ENCODE data around the gene IGFBP2. TPM values are rescaled to one million over a fixed set of nuclear protein-coding genes. Genes with fewer than 3 reads are reported as not detected.

IGFBP2 gene
- total RNA-seq, 1 donor from 2014 or later, result 371 TPM

DNA sequence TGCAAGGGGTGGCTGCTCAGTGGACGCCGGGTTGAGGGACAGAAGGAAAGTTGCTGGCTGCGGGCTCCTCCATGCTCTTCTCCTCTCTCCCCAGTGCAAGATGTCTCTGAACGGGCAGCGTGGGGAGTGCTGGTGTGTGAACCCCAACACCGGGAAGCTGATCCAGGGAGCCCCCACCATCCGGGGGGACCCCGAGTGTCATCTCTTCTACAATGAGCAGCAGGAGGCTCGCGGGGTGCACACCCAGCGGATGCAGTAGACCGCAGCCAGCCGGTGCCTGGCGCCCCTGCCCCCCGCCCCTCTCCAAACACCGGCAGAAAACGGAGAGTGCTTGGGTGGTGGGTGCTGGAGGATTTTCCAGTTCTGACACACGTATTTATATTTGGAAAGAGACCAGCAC lies 30.6 kb downstream of the IGFBP2 start:
- no peak overlapping the region for H3K9ac ChIP-seq
- H3K4me3 ChIP-seq, result no peak overlapping the region
- H4K20me1 ChIP-seq (ENCODE audit: low read depth), result peaks cover 72% of the 10 kb centered on the region
- H3K79me2 ChIP-seq (ENCODE audit: low read depth), result peaks cover 16% of the 10 kb centered on the region
- H3K27ac Mint-ChIP-seq, result no peak overlapping the region
- H2AFZ ChIP-seq (replicated peaks), result no peak overlapping the region
- TF ChIP-seq, protein P1, sequence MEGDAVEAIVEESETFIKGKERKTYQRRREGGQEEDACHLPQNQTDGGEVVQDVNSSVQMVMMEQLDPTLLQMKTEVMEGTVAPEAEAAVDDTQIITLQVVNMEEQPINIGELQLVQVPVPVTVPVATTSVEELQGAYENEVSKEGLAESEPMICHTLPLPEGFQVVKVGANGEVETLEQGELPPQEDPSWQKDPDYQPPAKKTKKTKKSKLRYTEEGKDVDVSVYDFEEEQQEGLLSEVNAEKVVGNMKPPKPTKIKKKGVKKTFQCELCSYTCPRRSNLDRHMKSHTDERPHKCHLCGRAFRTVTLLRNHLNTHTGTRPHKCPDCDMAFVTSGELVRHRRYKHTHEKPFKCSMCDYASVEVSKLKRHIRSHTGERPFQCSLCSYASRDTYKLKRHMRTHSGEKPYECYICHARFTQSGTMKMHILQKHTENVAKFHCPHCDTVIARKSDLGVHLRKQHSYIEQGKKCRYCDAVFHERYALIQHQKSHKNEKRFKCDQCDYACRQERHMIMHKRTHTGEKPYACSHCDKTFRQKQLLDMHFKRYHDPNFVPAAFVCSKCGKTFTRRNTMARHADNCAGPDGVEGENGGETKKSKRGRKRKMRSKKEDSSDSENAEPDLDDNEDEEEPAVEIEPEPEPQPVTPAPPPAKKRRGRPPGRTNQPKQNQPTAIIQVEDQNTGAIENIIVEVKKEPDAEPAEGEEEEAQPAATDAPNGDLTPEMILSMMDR (IDR thresholded peaks at IDR 0.05), result no peak
- TF ChIP-seq EZH2phosphoT487 (IDR thresholded peaks at IDR 0.05) (no peak), EZH2 (IDR thresholded peaks at IDR 0.05) (no peak)
- peaks cover 14% of the 10 kb centered on the region for H3K27me3 Mint-ChIP-seq (ENCODE audit: insufficient read depth, low read depth)
- H3K4me1 Mint-ChIP-seq, result peaks cover 25% of the 10 kb centered on the region
- H3K4me1 ChIP-seq, result peaks cover 15% of the 10 kb centered on the region
- peaks cover 22% of the 10 kb centered on the region for H3F3A ChIP-seq (ENCODE audit: low read depth)
- H3K27ac ChIP-seq, result no peak overlapping the region
- H3K27me3 ChIP-seq, result no peaks in the 10 kb centered on the region
- no peak overlapping the region for H3K4me2 ChIP-seq
- H3K4me3 Mint-ChIP-seq, result no peak overlapping the region
- H3K36me3 ChIP-seq, result no peaks in the 10 kb centered on the region
- H3K36me3 Mint-ChIP-seq, result peaks cover 35% of the 10 kb centered on the region
- H3K9me3 Mint-ChIP-seq, result no peaks in the 10 kb centered on the region
- no peak for DNase-seq (ENCODE audit: low spot score)
- H3K9me3 ChIP-seq (ENCODE audit: low read depth), result no peaks in the 10 kb centered on the region

DNA sequence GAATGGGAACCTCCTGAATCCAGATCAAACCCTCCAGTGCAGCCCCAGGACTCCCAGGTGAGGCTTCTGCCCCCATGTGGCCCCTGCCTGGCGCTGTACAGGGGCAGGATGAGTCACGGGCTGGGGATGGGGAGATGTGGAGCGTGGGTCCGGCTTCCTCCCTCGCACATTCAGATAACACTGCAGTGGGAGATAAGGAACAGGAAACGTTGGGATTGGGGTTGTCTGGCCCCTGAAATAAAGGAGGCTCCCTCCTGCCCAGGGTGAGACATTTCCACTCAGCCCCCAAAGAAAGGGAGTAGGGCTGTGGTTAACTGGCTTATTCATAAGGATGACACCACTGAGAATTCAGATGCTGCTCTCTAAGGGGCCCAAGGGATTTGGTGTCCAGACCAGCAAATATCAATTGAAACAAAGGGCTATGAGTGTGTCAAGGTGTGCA lies 31.4 kb downstream of the IGFBP2 start:
- Mint-ChIP-seq H3K4me1 (peaks cover 24% of the 10 kb centered on the region), H3K9me3 (no peaks in the 10 kb centered on the region), H3K27ac (no peak overlapping the region), H3K4me3 (no peak overlapping the region), H3K36me3 (peaks cover 30% of the 10 kb centered on the region), H3K27me3 (ENCODE audit: insufficient read depth, low read depth) (peaks cover 16% of the 10 kb centered on the region)
- Histone ChIP-seq H3K4me2 (no peak overlapping the region), H3K4me1 (peaks cover 15% of the 10 kb centered on the region), H3K27me3 (no peaks in the 10 kb centered on the region), H3K9ac (no peak overlapping the region), H3K4me3 (no peak overlapping the region), H2AFZ (replicated peaks) (no peak overlapping the region), H3F3A (ENCODE audit: low read depth) (peaks cover 22% of the 10 kb centered on the region), H3K9me3 (ENCODE audit: low read depth) (no peaks in the 10 kb centered on the region), H3K79me2 (ENCODE audit: low read depth) (peaks cover 10% of the 10 kb centered on the region), H3K36me3 (no peaks in the 10 kb centered on the region), H4K20me1 (ENCODE audit: low read depth) (peaks cover 65% of the 10 kb centered on the region), H3K27ac (no peak overlapping the region)
- TF ChIP-seq EZH2phosphoT487 (IDR thresholded peaks at IDR 0.05) (no peak), EZH2 (IDR thresholded peaks at IDR 0.05) (no peak)
- TF ChIP-seq, protein P1 (IDR thresholded peaks at IDR 0.05), result peak; percentile 12
- peak; percentile 31 for DNase-seq (ENCODE audit: low spot score)

DNA sequence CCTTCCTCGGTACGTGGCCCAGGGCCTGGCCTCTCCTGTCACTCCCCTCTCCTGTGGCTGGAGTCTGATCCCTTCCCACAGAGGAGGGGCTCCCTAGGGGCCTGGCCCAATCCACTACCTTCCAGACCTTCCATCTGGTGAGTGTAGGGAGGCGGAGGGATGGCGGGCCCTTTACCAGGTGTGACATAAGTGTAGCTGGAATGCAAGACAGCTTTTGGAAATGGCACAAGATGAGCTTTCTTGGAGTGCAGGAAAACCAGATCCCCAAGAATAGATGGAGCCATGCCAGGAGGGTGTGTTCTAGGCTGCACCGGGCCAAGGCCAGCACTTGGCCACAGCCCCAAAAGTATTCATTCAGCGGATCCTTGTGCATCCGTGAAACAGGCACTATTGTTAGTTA lies 32.0 kb downstream of the IGFBP2 start:
- Histone ChIP-seq H3K9ac (no peak overlapping the region), H3K9me3 (ENCODE audit: low read depth) (no peaks in the 10 kb centered on the region), H3K4me1 (peaks cover 15% of the 10 kb centered on the region), H3K4me2 (peak overlapping the region; percentile 54), H3K4me3 (no peak overlapping the region), H4K20me1 (ENCODE audit: low read depth) (peaks cover 58% of the 10 kb centered on the region), H3K27ac (no peak overlapping the region), H3F3A (ENCODE audit: low read depth) (peaks cover 22% of the 10 kb centered on the region), H3K27me3 (no peaks in the 10 kb centered on the region), H2AFZ (replicated peaks) (no peak overlapping the region), H3K79me2 (ENCODE audit: low read depth) (peaks cover 5% of the 10 kb centered on the region), H3K36me3 (no peaks in the 10 kb centered on the region)
- no peak overlapping the region for H3K27ac Mint-ChIP-seq
- TF ChIP-seq, protein P1 (IDR thresholded peaks at IDR 0.05), result no peak
- no peak for TF ChIP-seq EZH2phosphoT487 (IDR thresholded peaks at IDR 0.05)
- TF ChIP-seq EZH2 (IDR thresholded peaks at IDR 0.05), result no peak
- peaks cover 24% of the 10 kb centered on the region for H3K36me3 Mint-ChIP-seq
- H3K27me3 Mint-ChIP-seq (ENCODE audit: insufficient read depth, low read depth), result peaks cover 14% of the 10 kb centered on the region
- H3K9me3 Mint-ChIP-seq, result no peaks in the 10 kb centered on the region
- H3K4me1 Mint-ChIP-seq, result peaks cover 27% of the 10 kb centered on the region
- H3K4me3 Mint-ChIP-seq, result no peak overlapping the region
- DNase-seq (ENCODE audit: low spot score), result peak; percentile 18
